Endodermal cell (in vitro differentiated cells): ENCODE measurements around the gene FSTL1. TPM values are rescaled to one million over a fixed set of nuclear protein-coding genes. Genes with fewer than 3 reads are reported as not detected.
A peak's percentile ranks its signal among the peaks of the same experiment; 100 is the strongest.

Experiments
- DNase-seq: peaks from one replicate; pipeline ENCODE4 v3.0.0-alpha.2; 2017
- H3K27ac ChIP-seq: 2 replicates; pipeline ENCODE4 v1.5.1; 2013; ENCODE audit warnings: mild to moderate bottlenecking, low read depth, low read length, moderate library complexity
- H3K27me3 ChIP-seq: 2 replicates; pipeline ENCODE4 v1.6.1; 2013; ENCODE audit warnings: mild to moderate bottlenecking, low read length, moderate library complexity; ENCODE audit not compliant: insufficient read depth, control insufficient read depth, poor library complexity, severe bottlenecking
- H3K36me3 ChIP-seq: 2 replicates; pipeline ENCODE4 v1.7.0; 2013; ENCODE audit warnings: mild to moderate bottlenecking, low read length, moderate library complexity; ENCODE audit not compliant: control insufficient read depth, insufficient read depth
- H3K4me1 ChIP-seq: one replicate; pipeline ENCODE4 v1.7.0; 2013; ENCODE audit warnings: low read length; ENCODE audit not compliant: control insufficient read depth, insufficient read depth
- H3K4me3 ChIP-seq: 2 replicates; pipeline ENCODE4 v1.5.1; 2013; ENCODE audit warnings: mild to moderate bottlenecking, low read length, moderate library complexity
- H3K9ac ChIP-seq: 2 replicates; pipeline ENCODE4 v1.6.1; 2013; ENCODE audit warnings: mild to moderate bottlenecking, low read length, moderate library complexity; ENCODE audit not compliant: poor library complexity, severe bottlenecking; ENCODE audit errors: extremely low read depth
- H3K9me3 ChIP-seq: 2 replicates; pipeline ENCODE4 v1.6.1; 2013; ENCODE audit warnings: mild to moderate bottlenecking, low read length, moderate library complexity; ENCODE audit not compliant: control insufficient read depth
- H3K27ac Mint-ChIP-seq: 2 replicates; pipeline ENCODE4 v1.8.0; 2020; ENCODE audit warnings: mixed read lengths
- H3K27me3 Mint-ChIP-seq: 2 replicates; pipeline ENCODE4 v1.8.0; 2021; ENCODE audit warnings: mild to moderate bottlenecking, mixed read lengths; ENCODE audit not compliant: insufficient read depth
- H3K36me3 Mint-ChIP-seq: 2 replicates; pipeline ENCODE4 v1.8.0; 2020; ENCODE audit warnings: low read depth, mixed read lengths
- H3K4me1 Mint-ChIP-seq: 2 replicates; pipeline ENCODE4 v1.8.0; 2020; ENCODE audit warnings: mixed read lengths
- H3K4me3 Mint-ChIP-seq: 2 replicates; pipeline ENCODE4 v1.8.0; 2020; ENCODE audit warnings: mild to moderate bottlenecking, moderate library complexity, mixed read lengths
- H3K9me3 Mint-ChIP-seq: 2 replicates; pipeline ENCODE4 v1.8.0; 2020; ENCODE audit warnings: mild to moderate bottlenecking, mixed read lengths
- WGBS, 2 experiments: methylation state at CpG; one replicate each; pipeline versions ENCODE4 v1.1.5 to v1.1.7; 2013; ENCODE audit warnings: missing lambda C conversion rate in 2 of 2, mixed read lengths in 1 of 2; ENCODE audit not compliant: insufficient coverage in 1 of 2, insufficient read length in 1 of 2; 5-methylcytosine and 5-hydroxymethylcytosine counted together
- total RNA-seq, 2 donors: library from RNA; stranded (reverse); fragmentation: NEBNext Ultra II Directional in 1 of 2; extraction: Animal tissue kit (Norgen Biotek cat#: 25700) in 1 of 2; gene quantifications; 2 replicates in 1 of 2; 3 replicates in 1 of 2; pipeline ENCODE4 v1.2.1, GENCODE V29; 2021
- TF ChIP-seq, protein P1 (sequence below): fragments of 200-600 bp; sonication (generic); conservative IDR thresholded peaks from 2 replicates; pipeline ENCODE4 v1.5.0; 2021; ENCODE audit warnings: antibody characterized with exemption, mild to moderate bottlenecking

The FSTL1 gene
- total RNA-seq, 2 donors from 2014 or later = 309 to 379 TPM

DNA sequence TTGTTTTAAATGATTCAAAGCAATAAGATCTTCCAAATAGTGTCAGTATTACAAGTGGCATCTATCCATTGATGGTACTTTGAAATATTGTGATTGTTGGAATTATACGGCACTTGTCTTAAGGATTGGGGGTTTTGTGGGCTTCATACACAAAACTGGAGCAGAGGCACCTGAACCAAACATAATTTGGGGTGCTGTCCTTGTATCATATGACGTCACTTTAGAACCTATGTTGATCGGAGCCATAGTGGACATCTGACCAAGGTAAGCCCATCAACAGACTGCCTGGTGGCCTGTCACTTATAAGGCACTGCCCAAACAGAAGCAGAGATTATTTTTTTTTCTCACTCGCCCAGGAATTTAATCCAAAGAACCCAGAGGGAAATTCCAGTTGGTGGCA lies 98.8 kb downstream of the FSTL1 start:
- Histone ChIP-seq H3K9ac (no peak overlapping the region), H3K4me1 (no peaks in the 10 kb centered on the region), H3K36me3 (no peaks in the 10 kb centered on the region), H3K9me3 (no peaks in the 10 kb centered on the region), H3K27ac (no peak overlapping the region), H3K27me3 (peaks cover 7% of the 10 kb centered on the region), H3K4me3 (no peak overlapping the region)
- H3K4me1 Mint-ChIP-seq = peaks cover 10% of the 10 kb centered on the region
- TF ChIP-seq, protein P1, sequence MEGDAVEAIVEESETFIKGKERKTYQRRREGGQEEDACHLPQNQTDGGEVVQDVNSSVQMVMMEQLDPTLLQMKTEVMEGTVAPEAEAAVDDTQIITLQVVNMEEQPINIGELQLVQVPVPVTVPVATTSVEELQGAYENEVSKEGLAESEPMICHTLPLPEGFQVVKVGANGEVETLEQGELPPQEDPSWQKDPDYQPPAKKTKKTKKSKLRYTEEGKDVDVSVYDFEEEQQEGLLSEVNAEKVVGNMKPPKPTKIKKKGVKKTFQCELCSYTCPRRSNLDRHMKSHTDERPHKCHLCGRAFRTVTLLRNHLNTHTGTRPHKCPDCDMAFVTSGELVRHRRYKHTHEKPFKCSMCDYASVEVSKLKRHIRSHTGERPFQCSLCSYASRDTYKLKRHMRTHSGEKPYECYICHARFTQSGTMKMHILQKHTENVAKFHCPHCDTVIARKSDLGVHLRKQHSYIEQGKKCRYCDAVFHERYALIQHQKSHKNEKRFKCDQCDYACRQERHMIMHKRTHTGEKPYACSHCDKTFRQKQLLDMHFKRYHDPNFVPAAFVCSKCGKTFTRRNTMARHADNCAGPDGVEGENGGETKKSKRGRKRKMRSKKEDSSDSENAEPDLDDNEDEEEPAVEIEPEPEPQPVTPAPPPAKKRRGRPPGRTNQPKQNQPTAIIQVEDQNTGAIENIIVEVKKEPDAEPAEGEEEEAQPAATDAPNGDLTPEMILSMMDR = no peak
- H3K36me3 Mint-ChIP-seq = no peaks in the 10 kb centered on the region
- WGBS, 2 experiments = 90 to 92% methylated on average over 4 of the region's 4 CpGs
- no peak for DNase-seq
- H3K27me3 Mint-ChIP-seq = peaks cover 7% of the 10 kb centered on the region
- H3K27ac Mint-ChIP-seq = no peak overlapping the region
- no peak overlapping the region for H3K4me3 Mint-ChIP-seq
- no peaks in the 10 kb centered on the region for H3K9me3 Mint-ChIP-seq

DNA sequence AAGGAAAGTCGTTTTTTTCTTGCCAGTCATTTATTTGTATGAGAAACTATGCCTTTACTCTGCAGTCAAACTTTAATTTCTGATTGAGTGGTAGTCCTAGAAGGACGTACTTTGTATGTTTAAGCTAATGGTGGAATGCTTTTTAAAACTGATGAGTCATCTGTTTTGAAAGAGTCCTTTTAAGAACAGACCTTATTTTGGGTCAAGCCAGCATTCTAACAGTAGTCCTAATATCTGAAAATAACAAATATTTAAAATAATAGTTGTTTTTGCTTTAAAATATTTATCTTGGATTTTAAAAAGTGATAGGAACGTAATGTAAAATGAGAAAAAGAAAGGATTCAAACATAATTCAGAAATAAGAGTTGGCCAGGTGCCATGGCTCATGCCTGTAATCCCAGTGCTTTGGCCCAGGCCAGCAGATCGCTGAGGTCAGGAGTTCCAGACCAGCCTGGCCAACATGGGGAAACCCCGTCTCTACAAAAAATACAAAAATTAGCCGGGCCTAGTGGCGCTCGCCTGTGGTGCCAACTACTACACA lies 100.3 kb downstream of the FSTL1 start:
- peak overlapping the region; percentile 77 for H3K4me3 Mint-ChIP-seq
- TF ChIP-seq, protein P1 = no peak
- no peak overlapping the region for H3K9ac ChIP-seq
- no peak overlapping the region for H3K27ac Mint-ChIP-seq
- H3K9me3 Mint-ChIP-seq = no peaks in the 10 kb centered on the region
- no peaks in the 10 kb centered on the region for H3K4me1 ChIP-seq
- H3K36me3 ChIP-seq = peaks cover 3% of the 10 kb centered on the region
- peaks cover 4% of the 10 kb centered on the region for H3K36me3 Mint-ChIP-seq
- no peaks in the 10 kb centered on the region for H3K9me3 ChIP-seq
- peaks cover 7% of the 10 kb centered on the region for H3K27me3 Mint-ChIP-seq
- H3K27me3 ChIP-seq = peaks cover 7% of the 10 kb centered on the region
- no peak for DNase-seq
- WGBS, 2 experiments = 83 to 84% methylated on average over 8 of the region's 8 CpGs
- no peak overlapping the region for H3K27ac ChIP-seq
- H3K4me1 Mint-ChIP-seq = peaks cover 10% of the 10 kb centered on the region
- no peak overlapping the region for H3K4me3 ChIP-seq

DNA sequence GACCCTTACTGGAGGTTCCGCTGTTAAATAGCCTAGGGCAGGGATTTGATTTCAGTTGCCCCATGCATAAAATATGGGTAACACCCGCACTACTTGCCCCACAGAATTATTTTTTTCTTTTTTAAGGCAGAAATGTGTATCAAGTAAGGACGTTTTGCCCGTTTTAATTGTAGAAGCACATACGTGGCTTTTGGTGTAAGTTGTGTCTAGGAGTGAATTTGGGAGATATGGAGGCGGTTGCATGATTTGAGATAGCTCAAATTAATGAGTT lies 101.0 kb downstream of the FSTL1 start:
- peaks cover 5% of the 10 kb centered on the region for H3K27me3 Mint-ChIP-seq
- WGBS, 2 experiments = 36 to 45% methylated on average over 3 to 6 of the region's 6 CpGs
- Histone ChIP-seq H3K27ac (peak overlapping the region; percentile 59), H3K9ac (peak overlapping the region; percentile 63), H3K4me3 (peak overlapping the region; percentile 89), H3K36me3 (peaks cover 3% of the 10 kb centered on the region), H3K9me3 (no peaks in the 10 kb centered on the region), H3K4me1 (no peaks in the 10 kb centered on the region), H3K27me3 (peaks cover 7% of the 10 kb centered on the region)
- TF ChIP-seq, protein P1 = no peak
- H3K9me3 Mint-ChIP-seq = no peaks in the 10 kb centered on the region
- peaks cover 10% of the 10 kb centered on the region for H3K4me1 Mint-ChIP-seq
- H3K27ac Mint-ChIP-seq = peak overlapping the region; percentile 90
- peaks cover 4% of the 10 kb centered on the region for H3K36me3 Mint-ChIP-seq
- no peak for DNase-seq
- peak overlapping the region; percentile 77 for H3K4me3 Mint-ChIP-seq
